Osteocyte (in vitro differentiated cells): ENCODE measurements around the gene CACNG7. TPM values are rescaled to one million over a fixed set of nuclear protein-coding genes. Genes with fewer than 3 reads are reported as not detected.

Experiments used
- DNase-seq: peaks from one replicate; pipeline ENCODE4 v3.0.0; 2021; ENCODE audit warnings: mixed read lengths; ENCODE audit not compliant: unreplicated experiment; ENCODE audit errors: extremely low spot score
- H3K27ac Mint-ChIP-seq: one replicate; pipeline ENCODE4 v1.8.0; 2021; ENCODE audit warnings: mild to moderate bottlenecking, mixed read lengths; ENCODE audit not compliant: unreplicated experiment
- H3K27me3 Mint-ChIP-seq: one replicate; pipeline ENCODE4 v1.8.0; 2021; ENCODE audit warnings: mixed read lengths; ENCODE audit not compliant: unreplicated experiment
- H3K36me3 Mint-ChIP-seq: one replicate; pipeline ENCODE4 v1.8.0; 2021; ENCODE audit warnings: mixed read lengths; ENCODE audit not compliant: unreplicated experiment
- H3K4me1 Mint-ChIP-seq: one replicate; pipeline ENCODE4 v1.8.0; 2021; ENCODE audit warnings: mixed read lengths; ENCODE audit not compliant: unreplicated experiment
- H3K4me3 Mint-ChIP-seq: one replicate; pipeline ENCODE4 v1.8.0; 2021; ENCODE audit warnings: mild to moderate bottlenecking, moderate library complexity, mixed read lengths; ENCODE audit not compliant: unreplicated experiment
- H3K9me3 Mint-ChIP-seq: one replicate; pipeline ENCODE4 v1.8.0; 2021; ENCODE audit warnings: mixed read lengths; ENCODE audit not compliant: unreplicated experiment
- CTCF ChIP-seq: fragments of 200-600 bp; sonication (generic); IDR thresholded peaks from 2 replicates; pipeline ENCODE4 v1.5.0; 2021; ENCODE audit warnings: antibody characterized with exemption, mild to moderate bottlenecking, moderate library complexity
- total RNA-seq: library from RNA; stranded (reverse); gene quantifications from 2 replicates; pipeline ENCODE4 v1.2.1, GENCODE V29; 2021

Gene CACNG7
- total RNA-seq, 1 donor from 2014 or later, result not detected

GRCh38 chr19:53966931-53967330, 57.9 kb downstream of the CACNG7 start:
- TF ChIP-seq CTCF, result no peak
- Mint-ChIP-seq H3K9me3 (no peaks in the 10 kb centered on the region), H3K4me1 (no peaks in the 10 kb centered on the region), H3K27me3 (peaks cover 24% of the 10 kb centered on the region), H3K36me3 (no peaks in the 10 kb centered on the region), H3K4me3 (no peak overlapping the region), H3K27ac (no peak overlapping the region)
- no peak for DNase-seq

DNA sequence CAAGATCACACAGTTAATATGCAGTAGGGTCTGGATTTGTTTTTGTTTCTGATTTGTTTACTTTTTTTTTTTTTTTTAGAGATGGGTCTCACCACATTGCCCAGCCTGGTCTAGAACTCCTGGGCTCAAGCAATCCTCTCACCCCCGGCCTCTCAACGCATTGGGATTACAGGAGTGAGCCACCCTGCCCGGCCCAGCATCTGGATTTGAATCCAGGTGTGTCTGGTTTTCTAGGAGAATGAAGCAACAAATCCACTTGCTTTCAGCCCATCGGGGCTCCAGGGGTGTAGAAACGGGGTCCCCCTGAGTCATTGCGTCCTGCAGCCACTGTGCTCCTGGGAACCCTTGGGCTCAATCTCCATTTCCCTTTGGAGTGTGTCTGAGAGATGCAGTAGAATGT, 60.3 kb downstream of the CACNG7 start:
- H3K36me3 Mint-ChIP-seq, result no peaks in the 10 kb centered on the region
- DNase-seq, result no peak
- H3K4me3 Mint-ChIP-seq, result no peak overlapping the region
- no peaks in the 10 kb centered on the region for H3K9me3 Mint-ChIP-seq
- no peak overlapping the region for H3K27ac Mint-ChIP-seq
- no peaks in the 10 kb centered on the region for H3K4me1 Mint-ChIP-seq
- peaks cover 13% of the 10 kb centered on the region for H3K27me3 Mint-ChIP-seq
- no peak for TF ChIP-seq CTCF

GRCh38 chr19:53971673-53972072, 62.6 kb downstream of the CACNG7 start:
- no peak for TF ChIP-seq CTCF
- Mint-ChIP-seq H3K27ac (no peak overlapping the region), H3K9me3 (no peaks in the 10 kb centered on the region), H3K36me3 (no peaks in the 10 kb centered on the region), H3K4me1 (no peaks in the 10 kb centered on the region), H3K27me3 (no peaks in the 10 kb centered on the region), H3K4me3 (no peak overlapping the region)
- no peak for DNase-seq

GRCh38 chr19:53977429-53977990, 68.4 kb downstream of the CACNG7 start:
- Mint-ChIP-seq H3K9me3 (peaks cover 7% of the 10 kb centered on the region), H3K27me3 (peaks cover 41% of the 10 kb centered on the region), H3K4me1 (peaks cover 17% of the 10 kb centered on the region), H3K4me3 (peak overlapping the region; percentile 72), H3K36me3 (no peaks in the 10 kb centered on the region), H3K27ac (no peak overlapping the region)
- TF ChIP-seq CTCF, result no peak
- no peak for DNase-seq

- Mint-ChIP-seq H3K9me3 (peaks cover 7% of the 10 kb centered on the region), H3K4me1 (peaks cover 17% of the 10 kb centered on the region), H3K27me3 (peaks cover 41% of the 10 kb centered on the region), H3K27ac (no peak overlapping the region), H3K4me3 (peak overlapping the region; percentile 72), H3K36me3 (no peaks in the 10 kb centered on the region)
- no peak for TF ChIP-seq CTCF
- DNase-seq, result no peak
Observed at GRCh38 chr19:53977991-53978731, 69.1 kb downstream of the CACNG7 start.
